Activated naive CD8-positive, alpha-beta T cell treated with anti-CD3 and anti-CD28 coated beads, Interleukin-2, amount 10 ng/mL, durations not matched to agents 7 days and 5 days (primary cell): ENCODE data around the gene COL17A1. TPM values are rescaled to one million over a fixed set of nuclear protein-coding genes. Genes with fewer than 3 reads are reported as not detected.

ENCODE experiments used
- ATAC-seq: fragments of 150-1000 bp; cut with Tn5 transposase; one replicate; pipeline ENCODE4 v1.10.0; 2021; ENCODE audit warnings: low read depth, moderate library complexity
- POLR2A ChIA-PET: fragments of 350-600 bp; sonication (Branson Sonifier 250); formaldehyde crosslinking; loops from one replicate; lab custom pipeline; 2021; ENCODE audit warnings: antibody characterized with exemption; lab: Charles Lee
- DNase-seq: peaks from one replicate; pipeline ENCODE4 v3.0.0; 2021
- H3K27ac Mint-ChIP-seq: one replicate; pipeline ENCODE4 v1.8.0; 2022; ENCODE audit warnings: mild to moderate bottlenecking, mixed read lengths
- H3K27me3 Mint-ChIP-seq: one replicate; pipeline ENCODE4 v1.8.0; 2022; ENCODE audit warnings: mild to moderate bottlenecking, moderate library complexity, mixed read lengths
- H3K36me3 Mint-ChIP-seq: one replicate; pipeline ENCODE4 v1.8.0; 2021; ENCODE audit warnings: mild to moderate bottlenecking, mixed read lengths
- H3K4me1 Mint-ChIP-seq: one replicate; pipeline ENCODE4 v1.8.0; 2021; ENCODE audit warnings: mixed read lengths
- H3K4me3 Mint-ChIP-seq: one replicate; pipeline ENCODE4 v1.8.0; 2022; ENCODE audit warnings: mild to moderate bottlenecking, moderate library complexity, mixed read lengths
- H3K9me3 Mint-ChIP-seq: one replicate; pipeline ENCODE4 v1.8.0; 2021; ENCODE audit warnings: mixed read lengths
- total RNA-seq, 2 experiments: library from RNA; stranded (reverse); gene quantifications; one replicate each; pipeline ENCODE4 v1.2.3, GENCODE V29; 2021

Gene COL17A1
- total RNA-seq, 2 experiments from 2014 or later = not detected

DNA sequence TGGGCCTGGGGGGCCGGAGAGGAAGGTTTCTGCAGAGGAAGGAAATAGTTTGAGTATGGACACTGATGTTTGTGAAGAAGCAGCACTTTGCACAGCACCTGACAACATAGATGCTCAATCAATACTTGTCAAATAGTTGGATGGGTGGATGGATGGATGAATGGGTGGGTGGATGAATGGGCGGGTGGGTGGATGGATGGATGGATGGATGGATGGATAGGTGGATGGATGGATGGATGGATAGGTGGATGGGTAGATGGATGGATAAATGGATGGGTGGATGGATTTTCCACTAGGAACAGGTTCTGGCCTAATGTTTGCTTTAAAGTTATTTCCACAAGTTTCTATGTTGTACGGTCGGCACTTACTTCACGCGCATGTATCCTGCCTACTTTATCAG is 45.3 kb downstream of the COL17A1 start:
- H3K4me1 Mint-ChIP-seq = peaks cover 2% of the 10 kb centered on the region

DNA sequence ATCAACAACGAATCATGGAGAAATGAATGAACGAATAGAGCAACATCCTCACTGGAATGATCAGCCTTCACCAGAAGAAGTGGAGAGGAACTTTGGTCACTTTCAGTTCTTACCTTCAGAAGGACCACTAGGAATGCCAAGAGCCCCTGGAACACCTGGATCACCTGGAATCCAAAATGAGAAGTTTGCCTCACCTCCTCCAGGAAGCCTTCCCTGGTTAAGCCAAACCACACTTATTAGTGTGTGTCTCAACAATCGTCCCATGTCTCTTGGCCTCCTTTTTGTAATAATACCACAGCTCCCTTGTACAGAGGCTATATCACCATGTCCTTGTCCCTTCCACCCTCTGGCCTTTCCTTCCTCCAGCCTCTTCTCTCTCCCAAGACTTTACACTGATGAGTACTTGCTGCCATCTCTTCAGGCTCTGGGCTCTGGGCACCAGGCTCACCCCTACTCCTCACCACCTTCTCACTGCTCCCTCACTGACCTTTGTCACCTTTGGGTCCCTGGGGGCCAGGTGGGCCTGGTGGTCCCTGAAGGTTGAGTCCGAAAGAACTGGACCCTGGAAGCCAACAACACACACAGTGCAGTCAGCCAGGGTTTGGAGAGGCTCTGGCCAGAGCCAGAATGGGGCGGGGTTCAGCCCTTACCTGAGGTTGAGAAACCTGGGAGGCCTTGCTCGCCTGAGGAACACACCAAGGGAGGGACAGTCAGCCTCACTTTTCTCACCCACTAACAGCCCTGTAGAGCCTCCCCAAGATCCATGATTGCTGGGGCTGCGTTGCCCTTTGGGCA is 46.5 kb downstream of the COL17A1 start:
- Mint-ChIP-seq H3K36me3 (no peaks in the 10 kb centered on the region), H3K27ac (no peak overlapping the region), H3K9me3 (no peaks in the 10 kb centered on the region), H3K4me1 (peaks cover 2% of the 10 kb centered on the region), H3K4me3 (no peak overlapping the region), H3K27me3 (no peaks in the 10 kb centered on the region)
- no peak for ATAC-seq
- DNase-seq = no peak
- POLR2A ChIA-PET = interaction anchor here (1.6 kb wide), 1 partner anchor 83 kb away, joined by 3 read pairs; the partner anchor contains the start of gene SFR1

More for the DNA sequence above, 45.3 kb downstream of the COL17A1 start:
- POLR2A ChIA-PET = no interaction called here
- Mint-ChIP-seq H3K27ac (no peak overlapping the region), H3K9me3 (no peaks in the 10 kb centered on the region), H3K27me3 (no peaks in the 10 kb centered on the region), H3K4me3 (no peak overlapping the region), H3K36me3 (no peaks in the 10 kb centered on the region)
- no peak for DNase-seq
- no peak for ATAC-seq

DNA sequence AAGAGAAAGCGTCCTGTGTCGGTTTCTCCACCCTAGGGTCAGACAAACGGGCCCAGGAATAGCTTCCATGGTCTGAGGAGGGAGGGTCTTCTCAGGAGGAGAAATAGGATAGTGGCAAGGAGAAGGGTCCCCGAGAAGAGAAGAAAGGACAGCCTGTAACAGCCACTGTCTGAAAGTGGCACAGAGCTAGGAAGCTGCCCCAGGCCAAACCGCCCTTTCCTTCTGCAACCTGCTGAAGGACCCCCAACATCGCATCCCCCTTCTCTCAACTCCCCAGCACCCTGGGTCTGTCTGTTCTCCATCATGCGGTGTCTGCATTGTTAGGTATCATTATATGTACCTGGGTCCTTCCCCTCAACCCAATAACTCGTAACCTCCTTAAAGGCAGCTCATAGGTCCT is 47.1 kb downstream of the COL17A1 start:
- POLR2A ChIA-PET = interaction anchor here (1.6 kb wide), 1 partner anchor 83 kb away, joined by 3 read pairs; the partner anchor contains the start of gene SFR1
- Mint-ChIP-seq H3K9me3 (no peaks in the 10 kb centered on the region), H3K27me3 (no peaks in the 10 kb centered on the region), H3K36me3 (no peaks in the 10 kb centered on the region), H3K27ac (no peak overlapping the region), H3K4me1 (peaks cover under 1% of the 10 kb centered on the region), H3K4me3 (no peak overlapping the region)
- ATAC-seq (no peak), DNase-seq (no peak)

DNA sequence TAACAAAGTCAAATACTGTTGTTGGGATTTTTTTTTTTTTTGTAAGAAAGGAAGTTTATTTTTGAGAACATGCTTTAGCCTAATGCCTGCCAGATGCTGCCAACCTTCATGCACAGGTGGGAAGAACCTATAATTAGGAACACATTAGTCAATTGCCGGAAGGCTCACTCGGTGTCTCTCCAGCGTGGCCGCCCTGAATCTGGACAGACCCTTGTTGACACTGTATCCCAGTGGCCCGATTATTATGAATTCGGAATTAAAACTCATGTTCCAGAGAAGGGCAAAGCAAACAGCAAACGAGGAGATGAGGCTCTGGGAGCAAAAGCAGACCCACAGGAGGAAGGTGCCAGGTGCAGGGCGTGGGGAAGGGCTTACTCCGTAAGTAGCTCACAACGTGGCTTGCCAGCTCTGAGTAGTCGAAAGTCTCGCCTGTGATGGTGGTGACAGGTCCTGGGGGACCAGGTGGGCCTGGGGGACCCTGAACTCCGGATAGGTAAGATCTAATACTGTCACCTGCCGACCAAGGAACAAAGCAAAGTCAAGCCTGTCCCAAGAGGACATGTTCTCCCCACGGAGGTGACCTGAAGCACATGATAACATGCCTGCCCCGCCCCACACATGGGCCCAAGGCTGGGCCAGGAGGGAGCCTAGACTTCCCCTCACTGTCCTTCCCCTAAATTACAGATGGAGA is 48.3 kb downstream of the COL17A1 start:
- H3K36me3 Mint-ChIP-seq = no peaks in the 10 kb centered on the region
- H3K27ac Mint-ChIP-seq = no peak overlapping the region
- H3K4me1 Mint-ChIP-seq = no peaks in the 10 kb centered on the region
- DNase-seq (no peak), ATAC-seq (no peak)
- no peak overlapping the region for H3K4me3 Mint-ChIP-seq
- POLR2A ChIA-PET = interaction anchor here (1.6 kb wide), 1 partner anchor 84 kb away, joined by 3 read pairs; the partner anchor contains the start of gene SFR1
- no peaks in the 10 kb centered on the region for H3K27me3 Mint-ChIP-seq
- H3K9me3 Mint-ChIP-seq = no peaks in the 10 kb centered on the region

DNA sequence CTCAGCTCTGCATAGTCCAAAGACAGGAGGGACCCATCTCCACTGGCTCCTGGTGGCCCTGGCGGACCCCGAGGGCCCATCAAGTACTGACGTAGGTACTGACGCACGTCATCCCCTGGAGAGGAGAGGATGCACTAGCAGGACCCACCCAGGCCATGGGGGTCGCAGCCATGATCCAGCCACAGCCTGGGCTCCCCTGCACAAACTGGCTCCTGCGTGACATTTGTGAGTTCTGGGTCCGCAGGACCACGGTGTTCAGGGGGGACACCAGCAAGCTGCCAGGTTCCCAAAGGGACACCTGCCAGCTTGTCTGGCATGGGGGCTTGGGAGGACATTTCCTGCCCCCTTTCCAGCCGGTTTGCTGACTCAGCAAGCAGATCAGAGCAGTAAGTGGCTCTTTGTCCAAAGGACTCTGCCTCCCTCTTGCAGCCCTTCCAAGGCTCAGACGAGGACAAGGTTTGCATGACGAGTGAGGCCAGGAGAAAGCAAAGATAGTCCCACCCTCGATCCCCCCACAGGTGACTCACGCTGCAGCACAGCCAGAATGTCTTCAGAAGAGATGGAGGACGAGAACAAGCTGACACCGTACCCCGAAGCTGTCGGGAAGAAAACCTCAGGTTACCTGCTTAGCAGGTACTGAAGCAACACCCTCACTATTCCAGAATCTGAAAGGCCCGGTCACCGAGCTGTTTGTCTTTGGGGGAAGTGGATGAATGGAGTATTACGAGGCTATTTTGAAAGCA is 49.0 kb downstream of the COL17A1 start:
- no peak for ATAC-seq
- DNase-seq = no peak
- POLR2A ChIA-PET = no interaction called here
- Mint-ChIP-seq H3K27me3 (no peaks in the 10 kb centered on the region), H3K9me3 (no peaks in the 10 kb centered on the region), H3K4me3 (no peak overlapping the region), H3K36me3 (peaks cover under 1% of the 10 kb centered on the region), H3K4me1 (no peaks in the 10 kb centered on the region), H3K27ac (no peak overlapping the region)

DNA sequence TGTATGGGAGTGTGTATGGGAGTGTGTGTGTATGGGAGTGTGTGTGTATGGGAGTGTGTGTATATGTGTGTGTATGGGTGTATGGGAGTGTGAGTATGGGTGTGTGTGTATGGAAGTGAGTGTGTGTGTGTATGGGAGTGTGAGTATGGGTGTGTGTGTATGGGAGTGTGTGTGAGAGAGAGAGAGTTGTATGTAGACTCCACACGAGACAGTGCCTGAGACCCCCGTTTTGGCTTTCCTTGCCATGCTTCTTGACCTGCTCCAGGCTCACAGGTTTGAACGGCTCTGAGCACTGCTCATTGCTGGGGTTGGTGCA is 49.7 kb downstream of the COL17A1 start:
- no peaks in the 10 kb centered on the region for H3K27me3 Mint-ChIP-seq
- ATAC-seq = no peak

DNA sequence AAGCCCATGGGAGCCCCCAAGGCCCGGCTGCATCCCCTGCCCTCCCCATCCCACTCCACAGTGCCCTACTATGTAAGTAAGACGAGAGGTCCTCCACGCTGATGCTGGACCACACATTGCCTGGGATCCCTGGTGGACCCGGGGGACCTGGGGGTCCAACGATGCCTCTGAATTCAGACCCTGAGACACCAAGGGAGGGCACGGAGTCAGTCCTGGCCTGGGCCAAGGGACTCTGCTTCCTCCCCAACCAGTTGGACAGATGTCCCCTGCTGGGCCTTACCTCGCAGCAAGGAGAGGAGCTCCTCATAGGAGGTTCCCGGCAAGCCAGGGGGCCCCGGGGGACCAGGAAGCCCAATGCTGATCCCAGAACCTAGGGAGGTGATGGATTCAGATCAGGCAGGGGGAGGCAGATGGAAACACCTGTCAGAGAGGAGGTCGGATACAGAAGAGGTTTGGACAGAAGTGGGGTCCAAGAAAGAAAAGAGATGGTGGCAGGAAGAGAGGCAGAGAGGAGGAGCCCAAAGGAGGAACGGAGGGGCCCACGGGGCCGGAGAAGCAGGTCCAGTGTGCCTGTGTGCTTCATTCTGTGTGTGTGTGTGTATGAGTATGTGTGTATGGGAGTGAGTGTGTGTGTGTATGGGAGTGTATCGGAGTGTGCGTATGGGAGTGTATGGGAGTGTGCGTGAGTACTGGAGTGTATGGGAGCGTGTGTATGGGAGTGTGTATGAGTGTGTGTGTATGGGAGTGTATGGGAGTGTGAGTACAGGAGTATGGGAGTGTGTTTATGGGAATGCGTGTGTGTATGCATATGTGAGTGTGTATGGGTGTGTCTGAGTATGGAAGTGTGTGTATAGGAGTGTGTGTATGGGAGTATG is 50.2 kb downstream of the COL17A1 start:
- H3K9me3 Mint-ChIP-seq = no peaks in the 10 kb centered on the region
- H3K4me3 Mint-ChIP-seq = no peak overlapping the region
- peaks cover 4% of the 10 kb centered on the region for H3K36me3 Mint-ChIP-seq
- DNase-seq (no peak), ATAC-seq (no peak)
- peak overlapping the region; percentile 39 for H3K27ac Mint-ChIP-seq
- H3K27me3 Mint-ChIP-seq = no peaks in the 10 kb centered on the region
- peaks cover 2% of the 10 kb centered on the region for H3K4me1 Mint-ChIP-seq
- POLR2A ChIA-PET = no interaction called here

More for the DNA sequence above, 49.7 kb downstream of the COL17A1 start:
- Mint-ChIP-seq H3K36me3 (peaks cover 4% of the 10 kb centered on the region), H3K4me1 (peaks cover 2% of the 10 kb centered on the region), H3K9me3 (no peaks in the 10 kb centered on the region), H3K4me3 (no peak overlapping the region), H3K27ac (no peak overlapping the region)
- DNase-seq = no peak
- POLR2A ChIA-PET = no interaction called here

DNA sequence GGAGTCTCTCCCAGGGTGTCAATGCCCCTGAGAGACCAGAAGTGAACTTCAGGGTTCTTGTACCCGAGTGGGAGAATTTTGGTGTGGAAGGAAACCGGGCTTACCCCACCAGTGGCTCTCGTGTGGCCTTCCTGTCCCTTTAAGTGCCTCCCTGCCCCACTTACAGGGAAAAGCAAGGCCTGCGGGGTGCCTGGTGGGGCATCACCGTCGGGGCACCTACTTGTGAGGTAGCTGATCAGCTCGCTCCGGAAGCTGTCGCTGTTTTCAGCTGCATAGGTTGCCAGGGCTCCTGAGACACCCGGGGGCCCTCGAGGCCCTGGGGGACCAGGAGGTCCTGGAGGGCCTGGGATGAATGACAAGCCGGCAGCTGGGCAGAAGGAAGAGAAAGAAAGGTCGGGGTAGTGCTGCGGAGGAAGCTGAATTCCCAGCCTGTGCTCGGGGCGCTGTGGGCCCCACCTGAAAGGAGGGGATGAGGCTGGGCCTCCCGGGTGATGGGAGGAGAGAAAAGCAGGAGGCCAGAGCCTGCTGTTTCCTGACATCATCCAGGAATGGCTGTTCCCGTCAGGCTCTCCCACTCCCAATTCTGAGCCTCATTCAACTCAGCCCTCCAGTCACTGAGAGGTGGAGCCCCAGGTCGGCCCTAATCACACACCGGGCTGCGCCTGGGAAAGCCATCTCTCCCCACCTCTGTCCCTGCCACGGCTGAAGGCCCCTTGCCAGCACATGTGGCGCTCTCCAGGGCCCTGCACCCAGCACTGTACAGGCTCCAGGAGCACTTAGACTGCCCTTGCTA is 51.1 kb downstream of the COL17A1 start:
- H3K4me1 Mint-ChIP-seq = peaks cover 2% of the 10 kb centered on the region
- POLR2A ChIA-PET = no interaction called here
- no peaks in the 10 kb centered on the region for H3K9me3 Mint-ChIP-seq
- H3K4me3 Mint-ChIP-seq = no peak overlapping the region
- H3K27ac Mint-ChIP-seq = no peak overlapping the region
- ATAC-seq = no peak
- DNase-seq = no peak
- H3K27me3 Mint-ChIP-seq = no peaks in the 10 kb centered on the region
- H3K36me3 Mint-ChIP-seq = peaks cover 5% of the 10 kb centered on the region

DNA sequence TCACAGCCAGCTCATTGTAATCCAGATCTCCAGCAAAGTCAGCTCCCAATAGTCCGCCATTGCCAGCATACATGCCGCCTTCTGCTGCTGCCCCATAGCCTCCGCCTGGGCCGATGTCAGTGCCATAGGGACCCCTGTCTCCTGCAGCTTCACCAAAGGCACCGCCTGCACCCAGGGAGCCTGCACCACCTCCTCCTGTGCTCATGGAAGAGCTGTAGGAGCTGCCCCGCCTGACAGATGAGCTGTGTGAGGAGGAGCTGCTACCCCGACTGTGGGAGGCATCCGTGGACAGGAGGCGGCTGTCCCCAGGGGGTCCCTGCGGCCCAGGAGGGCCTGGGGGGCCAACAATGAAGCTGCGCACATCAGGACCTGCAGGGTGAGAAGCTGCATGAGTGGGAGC is 51.7 kb downstream of the COL17A1 start:
- Mint-ChIP-seq H3K36me3 (peaks cover 8% of the 10 kb centered on the region), H3K4me3 (no peak overlapping the region), H3K4me1 (peaks cover 2% of the 10 kb centered on the region), H3K27me3 (no peaks in the 10 kb centered on the region), H3K27ac (no peak overlapping the region), H3K9me3 (no peaks in the 10 kb centered on the region)
- DNase-seq = no peak
- POLR2A ChIA-PET = no interaction called here
- no peak for ATAC-seq

DNA sequence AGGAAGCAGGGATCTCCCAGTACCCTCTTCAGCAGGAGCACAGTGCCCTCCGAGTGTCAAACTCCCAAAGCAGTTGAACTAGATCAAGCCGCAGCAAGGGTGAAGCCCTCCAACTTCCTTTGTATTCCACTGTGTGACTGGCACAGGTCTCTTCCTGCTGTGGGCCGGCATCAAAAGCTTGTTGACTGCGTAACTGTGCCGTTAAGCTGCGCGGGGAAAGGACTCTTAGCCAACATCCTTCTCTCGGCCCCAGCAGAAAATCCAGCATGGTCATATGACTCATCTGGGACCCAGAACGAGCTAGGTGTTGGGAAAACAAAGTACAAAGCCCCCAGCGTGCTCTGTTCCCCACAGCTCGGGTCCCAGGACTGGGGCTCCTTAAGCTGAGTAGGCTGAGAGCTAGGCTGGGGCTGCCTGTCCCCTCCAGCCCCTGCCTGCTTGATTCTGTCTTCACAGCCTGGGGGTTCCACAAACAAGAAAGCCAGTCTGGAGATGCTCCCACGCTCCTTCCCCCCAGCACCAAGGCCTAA is 52.2 kb downstream of the COL17A1 start:
- no peak overlapping the region for H3K27ac Mint-ChIP-seq
- POLR2A ChIA-PET = no interaction called here

DNA sequence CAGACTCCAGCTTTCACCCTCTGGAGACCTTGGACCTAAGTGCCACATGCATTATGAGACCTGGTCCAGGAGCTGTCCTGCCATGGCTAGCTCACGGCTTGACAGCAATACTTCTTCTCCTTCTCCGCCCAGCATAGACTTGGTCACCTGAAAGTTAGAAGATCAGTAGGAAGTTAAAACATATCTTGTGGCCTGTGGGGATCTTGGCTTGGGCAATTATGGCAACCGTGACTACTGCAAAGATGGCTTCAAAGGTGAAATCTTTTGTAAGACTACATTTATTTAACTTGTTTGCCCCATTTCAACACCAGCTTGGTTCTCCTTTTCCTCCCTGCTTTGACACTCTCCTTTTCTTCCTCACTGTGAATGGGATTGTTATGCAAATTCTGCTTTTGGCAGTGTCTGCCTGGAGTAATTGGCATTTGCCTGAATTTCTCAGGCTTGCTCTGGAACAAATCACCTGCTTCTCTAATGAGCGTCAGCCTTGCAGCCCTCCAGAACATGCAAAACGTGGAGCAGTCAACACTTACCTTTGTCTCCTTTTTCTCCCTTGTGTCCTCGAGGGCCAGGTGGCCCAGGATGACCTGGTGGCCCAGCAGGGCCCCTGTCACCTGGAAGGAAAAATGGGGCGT is 53.4 kb downstream of the COL17A1 start:
- DNase-seq (no peak), ATAC-seq (no peak)
- Mint-ChIP-seq H3K36me3 (peaks cover 8% of the 10 kb centered on the region), H3K27me3 (no peaks in the 10 kb centered on the region), H3K9me3 (no peaks in the 10 kb centered on the region), H3K4me3 (no peak overlapping the region), H3K4me1 (peaks cover 2% of the 10 kb centered on the region), H3K27ac (no peak overlapping the region)
- POLR2A ChIA-PET = interaction anchor here (0.5 kb wide), 1 partner anchor 148 kb away, joined by 4 read pairs; no protein-coding TSS in a partner anchor

More for the DNA sequence above, 52.2 kb downstream of the COL17A1 start:
- Mint-ChIP-seq H3K9me3 (no peaks in the 10 kb centered on the region), H3K36me3 (peaks cover 8% of the 10 kb centered on the region), H3K27me3 (no peaks in the 10 kb centered on the region), H3K4me1 (peaks cover 2% of the 10 kb centered on the region), H3K4me3 (no peak overlapping the region)
- DNase-seq (no peak), ATAC-seq (no peak)
